GM06990 (cell line): ENCODE measurements around the gene CCNQ.

Experiments
- DNase-seq: peaks from one replicate; pipeline ENCODE4 v3.0.0-alpha.2; 2011; ENCODE audit not compliant: insufficient read length; ENCODE audit errors: extremely low read depth
- H3K27me3 ChIP-seq: replicated peaks from 2 replicates; pipeline ENCODE4 v1.6.0; 2011; ENCODE audit warnings: low read length; ENCODE audit not compliant: control insufficient read depth, insufficient read depth
- H3K36me3 ChIP-seq: 2 replicates; pipeline ENCODE4 v1.5.1; 2011; ENCODE audit warnings: low read length; ENCODE audit not compliant: control insufficient read depth, insufficient read depth
- H3K4me3 ChIP-seq: replicated peaks from 2 replicates; pipeline ENCODE4 v1.5.1; 2011; ENCODE audit warnings: low read depth, mild to moderate bottlenecking, control low read depth, low read length
- CTCF ChIP-seq: IDR thresholded peaks from 2 replicates; pipeline ENCODE4 v1.5.1; 2011; ENCODE audit warnings: low read length, control low read depth, mild to moderate bottlenecking, inconsistent platforms; ENCODE audit not compliant: insufficient read depth, poor library complexity, severe bottlenecking

Gene CCNQ

GRCh38 chrX:153637121-153638040 is 38.4 kb upstream of the CCNQ start:
- no peaks in the 10 kb centered on the region; the same call in 1 of the 2 replicates for H3K27me3 ChIP-seq
- no peak overlapping the region for H3K4me3 ChIP-seq
- no peaks in the 10 kb centered on the region for H3K36me3 ChIP-seq
- TF ChIP-seq CTCF, result no peak
- DNase-seq, result no peak

- H3K27me3 ChIP-seq, result no peaks in the 10 kb centered on the region; the same call in 1 of the 2 replicates
- no peak overlapping the region for H3K4me3 ChIP-seq
- no peak for TF ChIP-seq CTCF
- H3K36me3 ChIP-seq, result no peaks in the 10 kb centered on the region
- DNase-seq, result no peak
Observed at GRCh38 chrX:153636716-153637115, 37.8 kb upstream of the CCNQ start.

GRCh38 chrX:153635788-153636668 is 37.1 kb upstream of the CCNQ start:
- TF ChIP-seq CTCF, result peak; percentile 37
- DNase-seq, result no peak
- Histone ChIP-seq H3K27me3 (no peaks in the 10 kb centered on the region; the same call in 1 of the 2 replicates), H3K4me3 (no peak overlapping the region), H3K36me3 (no peaks in the 10 kb centered on the region)

GRCh38 chrX:153635388-153635787 is 36.4 kb upstream of the CCNQ start:
- Histone ChIP-seq H3K27me3 (no peaks in the 10 kb centered on the region; the same call in 1 of the 2 replicates), H3K36me3 (no peaks in the 10 kb centered on the region), H3K4me3 (no peak overlapping the region)
- no peak for DNase-seq
- TF ChIP-seq CTCF, result no peak

- no peak for DNase-seq
- no peaks in the 10 kb centered on the region for H3K36me3 ChIP-seq
Observed at GRCh38 chrX:153634832-153635231, 35.9 kb upstream of the CCNQ start.

More at GRCh38 chrX:153634832-153635231, 35.9 kb upstream of the CCNQ start:
- TF ChIP-seq CTCF, result no peak
- Histone ChIP-seq H3K4me3 (no peak overlapping the region), H3K27me3 (no peaks in the 10 kb centered on the region; the same call in 1 of the 2 replicates)
